Thyroid gland (tissue), 4 donors: ENCODE data around the gene PLEKHG3.

ENCODE experiments used
- POLR2A ChIP-seq, 2 donors: fragments of 450-650 bp; IDR thresholded peaks; one replicate each; pipeline ENCODE4 v1.6.1; 2017; ENCODE audit warnings: antibody characterized with exemption in 2 of 2, mild to moderate bottlenecking in 2 of 2, moderate library complexity in 1 of 2
- TF ChIP-seq, protein P1 (sequence below), 6 experiments: fragments of 200-600 bp in 3 of 6; fragments of 450-650 bp in 3 of 6; sonication (generic) in 3 of 6; IDR thresholded peaks; one replicate each; pipeline ENCODE4 v1.5.1; 2016 to 2019; ENCODE audit warnings: antibody characterized with exemption in 6 of 6, mild to moderate bottlenecking in 2 of 6, inconsistent platforms in 1 of 6, moderate library complexity in 1 of 6

DNA sequence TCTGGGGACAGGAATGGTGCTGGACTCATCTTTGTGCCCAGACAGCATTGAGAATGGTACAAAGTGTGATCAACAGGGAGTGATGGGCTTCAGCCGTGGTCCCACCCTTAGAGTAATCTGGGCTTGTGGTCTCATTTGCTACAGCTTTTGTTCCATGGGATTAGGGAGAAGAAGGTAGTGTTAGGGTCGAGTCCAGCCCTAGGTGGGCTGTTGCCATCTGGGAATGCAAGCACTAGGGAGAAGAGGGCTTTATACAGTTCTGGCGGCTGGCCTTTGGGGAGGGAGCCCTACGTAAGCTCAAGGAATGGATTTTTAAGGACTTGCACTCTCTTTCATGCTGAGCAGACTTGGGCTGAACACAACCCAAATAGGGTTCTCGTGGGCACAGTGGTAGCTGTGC lies 4.9 kb downstream of the PLEKHG3 start:
- TF ChIP-seq, protein P1, sequence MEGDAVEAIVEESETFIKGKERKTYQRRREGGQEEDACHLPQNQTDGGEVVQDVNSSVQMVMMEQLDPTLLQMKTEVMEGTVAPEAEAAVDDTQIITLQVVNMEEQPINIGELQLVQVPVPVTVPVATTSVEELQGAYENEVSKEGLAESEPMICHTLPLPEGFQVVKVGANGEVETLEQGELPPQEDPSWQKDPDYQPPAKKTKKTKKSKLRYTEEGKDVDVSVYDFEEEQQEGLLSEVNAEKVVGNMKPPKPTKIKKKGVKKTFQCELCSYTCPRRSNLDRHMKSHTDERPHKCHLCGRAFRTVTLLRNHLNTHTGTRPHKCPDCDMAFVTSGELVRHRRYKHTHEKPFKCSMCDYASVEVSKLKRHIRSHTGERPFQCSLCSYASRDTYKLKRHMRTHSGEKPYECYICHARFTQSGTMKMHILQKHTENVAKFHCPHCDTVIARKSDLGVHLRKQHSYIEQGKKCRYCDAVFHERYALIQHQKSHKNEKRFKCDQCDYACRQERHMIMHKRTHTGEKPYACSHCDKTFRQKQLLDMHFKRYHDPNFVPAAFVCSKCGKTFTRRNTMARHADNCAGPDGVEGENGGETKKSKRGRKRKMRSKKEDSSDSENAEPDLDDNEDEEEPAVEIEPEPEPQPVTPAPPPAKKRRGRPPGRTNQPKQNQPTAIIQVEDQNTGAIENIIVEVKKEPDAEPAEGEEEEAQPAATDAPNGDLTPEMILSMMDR (IDR thresholded peaks at IDR 0.05), result no peak
- no peak for TF ChIP-seq POLR2A (IDR thresholded peaks at IDR 0.05)
